CD4-positive, CD25-positive, alpha-beta regulatory T cell (primary cell): Measurements from ENCODE around the gene EZR. TPM values are rescaled to one million over a fixed set of nuclear protein-coding genes. Genes with fewer than 3 reads are reported as not detected.

Source experiments
- ATAC-seq, 2 donors: fragments of 150-1000 bp; cut with Tn5 transposase; one replicate each; pipeline ENCODE4 v1.10.0; 2021; ENCODE audit warnings: low read depth in 2 of 2, moderate number of reproducible peaks in 2 of 2, moderate library complexity in 1 of 2
- DNase-seq, 3 donors: peaks; one replicate each; pipeline versions ENCODE4 v3.0.0 to v3.0.0-alpha.2; 2012 to 2022; ENCODE audit warnings: mixed read lengths in 1 of 3
- H3K27ac ChIP-seq: one replicate; pipeline ENCODE4 v1.7.0; 2013; ENCODE audit warnings: mild to moderate bottlenecking, low read length; ENCODE audit not compliant: insufficient read depth, poor library complexity, severe bottlenecking
- H3K27me3 ChIP-seq: one replicate; pipeline ENCODE4 v1.7.0; 2013; ENCODE audit warnings: low read length; ENCODE audit not compliant: control insufficient read depth, insufficient read depth
- H3K36me3 ChIP-seq: one replicate; pipeline ENCODE4 v1.7.0; 2013; ENCODE audit warnings: mild to moderate bottlenecking, low read length, moderate library complexity; ENCODE audit not compliant: control insufficient read depth, insufficient read depth
- H3K4me1 ChIP-seq: 2 replicates; pipeline ENCODE4 v1.7.0; 2013; ENCODE audit warnings: mild to moderate bottlenecking, low read length; ENCODE audit not compliant: insufficient read depth, control insufficient read depth, poor library complexity, severe bottlenecking
- H3K4me3 ChIP-seq: one replicate; pipeline ENCODE4 v1.7.0; 2013; ENCODE audit warnings: low read depth, mild to moderate bottlenecking, low read length, moderate library complexity
- H3K9me3 ChIP-seq, 2 experiments: 1 replicate in 1 of 2; 2 replicates in 1 of 2; pipeline ENCODE4 v1.7.0; 2013; ENCODE audit warnings: low read length in 2 of 2, mild to moderate bottlenecking in 1 of 2, moderate library complexity in 1 of 2; ENCODE audit not compliant: control insufficient read depth in 2 of 2
- H3K27ac Mint-ChIP-seq, 3 donors: one replicate each; pipeline ENCODE4 v1.8.0; 2020 to 2022; ENCODE audit warnings: mild to moderate bottlenecking in 3 of 3, mixed read lengths in 3 of 3, moderate library complexity in 2 of 3
- H3K27me3 Mint-ChIP-seq: one replicate; pipeline ENCODE4 v1.8.0; 2022; ENCODE audit warnings: mild to moderate bottlenecking, mixed read lengths
- H3K36me3 Mint-ChIP-seq: one replicate; pipeline ENCODE4 v1.8.0; 2020; ENCODE audit warnings: mixed read lengths
- H3K4me1 Mint-ChIP-seq, 4 donors: one replicate each; pipeline ENCODE4 v1.8.0; 2020 to 2022; ENCODE audit warnings: mixed read lengths in 4 of 4, mild to moderate bottlenecking in 1 of 4
- H3K4me3 Mint-ChIP-seq, 4 donors: one replicate each; pipeline ENCODE4 v1.8.0; 2020 to 2022; ENCODE audit warnings: mild to moderate bottlenecking in 4 of 4, mixed read lengths in 4 of 4, moderate library complexity in 3 of 4
- H3K9me3 Mint-ChIP-seq, 7 donors: one replicate each; pipeline ENCODE4 v1.8.0; 2020 to 2022; ENCODE audit warnings: mixed read lengths in 7 of 7, mild to moderate bottlenecking in 3 of 7, moderate library complexity in 2 of 7
- polyA plus RNA-seq, 4 donors: library from polyadenylated mRNA; unstranded; fragments of 300-500 nt; fragmentation: Illumina TruSeq; gene quantifications; one replicate each; pipeline ENCODE4 v1.2.3, GENCODE V29; 2021
- total RNA-seq: library from RNA; stranded (reverse); gene quantifications from one replicate; pipeline ENCODE4 v1.2.3, GENCODE V29; 2022

The EZR gene
- total and polyA plus RNA-seq, 5 donors from 2014 or later, result 310 to 559 (median 396) TPM

- H3K27ac Mint-ChIP-seq, result peak overlapping the region in 2 of 3 donors; percentile 11 to 18
- no peaks in the 10 kb centered on the region for H3K27me3 ChIP-seq
- no peak overlapping the region for H3K4me3 Mint-ChIP-seq
- ATAC-seq (no peak), DNase-seq (no peak)
- H3K36me3 ChIP-seq, result no peaks in the 10 kb centered on the region
- H3K4me3 ChIP-seq, result no peak overlapping the region
- H3K9me3 Mint-ChIP-seq, result no peaks in the 10 kb centered on the region
- peaks cover 4% of the 10 kb centered on the region for H3K27me3 Mint-ChIP-seq
- H3K4me1 ChIP-seq, result peaks cover 5% of the 10 kb centered on the region
- H3K27ac ChIP-seq, result no peak overlapping the region
- H3K9me3 ChIP-seq, result no peaks in the 10 kb centered on the region
- H3K36me3 Mint-ChIP-seq, result no peaks in the 10 kb centered on the region
- peaks cover 3 to 4% (median 4%) of the 10 kb centered on the region in 4 donors for H3K4me1 Mint-ChIP-seq
Observed at GRCh38 chr6:158832026-158832425, 12.9 kb upstream of the EZR start.

- H3K27ac ChIP-seq, result no peak overlapping the region
- H3K4me3 Mint-ChIP-seq, result no peak overlapping the region
- no peaks in the 10 kb centered on the region for H3K9me3 ChIP-seq
- H3K4me3 ChIP-seq, result no peak overlapping the region
- H3K4me1 ChIP-seq, result peaks cover 7% of the 10 kb centered on the region
- no peaks in the 10 kb centered on the region for H3K27me3 ChIP-seq
- H3K27ac Mint-ChIP-seq, result peak overlapping the region in 1 of 3 donors; percentile 51
- H3K36me3 Mint-ChIP-seq, result no peaks in the 10 kb centered on the region
- no peak for DNase-seq
- peaks cover 4 to 8% (median 6%) of the 10 kb centered on the region in 4 donors for H3K4me1 Mint-ChIP-seq
- peaks cover 4% of the 10 kb centered on the region for H3K27me3 Mint-ChIP-seq
- H3K36me3 ChIP-seq, result no peaks in the 10 kb centered on the region
- H3K9me3 Mint-ChIP-seq, result no peaks in the 10 kb centered on the region
- no peak for ATAC-seq
Observed at GRCh38 chr6:158831571-158831970, 12.4 kb upstream of the EZR start.

- Mint-ChIP-seq H3K9me3 (no peaks in the 10 kb centered on the region), H3K36me3 (no peaks in the 10 kb centered on the region), H3K4me3 (no peak overlapping the region), H3K27me3 (peaks cover 4% of the 10 kb centered on the region), H3K27ac (no peak overlapping the region), H3K4me1 (peaks cover 4 to 15% (median 6%) of the 10 kb centered on the region in 4 donors)
- Histone ChIP-seq H3K9me3 (no peaks in the 10 kb centered on the region), H3K27me3 (no peaks in the 10 kb centered on the region), H3K4me1 (peaks cover 7% of the 10 kb centered on the region), H3K4me3 (no peak overlapping the region), H3K36me3 (no peaks in the 10 kb centered on the region), H3K27ac (no peak overlapping the region)
- DNase-seq (no peak), ATAC-seq (no peak)
Observed at GRCh38 chr6:158830736-158831135, 11.6 kb upstream of the EZR start.

- H3K4me1 Mint-ChIP-seq, result peaks cover 4 to 17% (median 11%) of the 10 kb centered on the region in 4 donors
- peaks cover 7% of the 10 kb centered on the region for H3K4me1 ChIP-seq
- peaks cover 0 to 2% (median 0%) of the 10 kb centered on the region in 7 donors for H3K9me3 Mint-ChIP-seq
Observed at GRCh38 chr6:158828807-158829206, 9.6 kb upstream of the EZR start.

GRCh38 chr6:158826819-158827501 is 7.8 kb upstream of the EZR start:
- H3K4me1 ChIP-seq, result peaks cover 7% of the 10 kb centered on the region
- peak in 1 of 2 donors; percentile 21 for ATAC-seq
- peaks cover 4% of the 10 kb centered on the region for H3K27me3 Mint-ChIP-seq
- peaks cover 5 to 21% (median 15%) of the 10 kb centered on the region in 4 donors for H3K4me1 Mint-ChIP-seq
- no peaks in the 10 kb centered on the region for H3K36me3 Mint-ChIP-seq
- no peaks in the 10 kb centered on the region for H3K9me3 ChIP-seq
- H3K36me3 ChIP-seq, result no peaks in the 10 kb centered on the region
- no peak overlapping the region for H3K27ac ChIP-seq
- H3K4me3 ChIP-seq, result no peak overlapping the region
- peak overlapping the region in 2 of 3 donors; percentile 49 to 66 for H3K27ac Mint-ChIP-seq
- H3K27me3 ChIP-seq, result no peaks in the 10 kb centered on the region
- no peak for DNase-seq
- H3K9me3 Mint-ChIP-seq, result peaks cover 0 to 2% (median 0%) of the 10 kb centered on the region in 7 donors
- H3K4me3 Mint-ChIP-seq, result no peak overlapping the region

More at GRCh38 chr6:158828807-158829206, 9.6 kb upstream of the EZR start:
- Histone ChIP-seq H3K9me3 (no peaks in the 10 kb centered on the region), H3K36me3 (no peaks in the 10 kb centered on the region), H3K27ac (no peak overlapping the region), H3K27me3 (no peaks in the 10 kb centered on the region), H3K4me3 (no peak overlapping the region)
- DNase-seq (no peak), ATAC-seq (no peak)
- Mint-ChIP-seq H3K27ac (no peak overlapping the region), H3K4me3 (no peak overlapping the region), H3K36me3 (no peaks in the 10 kb centered on the region), H3K27me3 (peaks cover 4% of the 10 kb centered on the region)

GRCh38 chr6:158825951-158826306 is 6.8 kb upstream of the EZR start:
- H3K27ac Mint-ChIP-seq, result peak overlapping the region in 2 of 3 donors; percentile 64 to 82
- H3K27me3 Mint-ChIP-seq, result no peaks in the 10 kb centered on the region
- no peaks in the 10 kb centered on the region for H3K36me3 Mint-ChIP-seq
- Histone ChIP-seq H3K27ac (no peak overlapping the region), H3K36me3 (no peaks in the 10 kb centered on the region), H3K4me1 (peaks cover 7% of the 10 kb centered on the region), H3K9me3 (no peaks in the 10 kb centered on the region), H3K27me3 (no peaks in the 10 kb centered on the region), H3K4me3 (no peak overlapping the region)
- DNase-seq (no peak), ATAC-seq (no peak)
- peaks cover 5 to 22% (median 17%) of the 10 kb centered on the region in 4 donors for H3K4me1 Mint-ChIP-seq
- peaks cover 0 to 4% (median 0%) of the 10 kb centered on the region in 7 donors for H3K9me3 Mint-ChIP-seq
- H3K4me3 Mint-ChIP-seq, result peak overlapping the region in 1 of 4 donors; percentile 74

- H3K27ac ChIP-seq, result no peak overlapping the region
- no peak overlapping the region for H3K4me3 ChIP-seq
- peaks cover 7% of the 10 kb centered on the region for H3K4me1 ChIP-seq
- no peaks in the 10 kb centered on the region for H3K36me3 ChIP-seq
- no peak for ATAC-seq
- no peaks in the 10 kb centered on the region for H3K36me3 Mint-ChIP-seq
- peak overlapping the region in 2 of 4 donors; percentile 74 to 76 for H3K4me3 Mint-ChIP-seq
- no peak for DNase-seq
- no peaks in the 10 kb centered on the region for H3K27me3 ChIP-seq
- peak overlapping the region in 2 of 3 donors; percentile 25 to 64 for H3K27ac Mint-ChIP-seq
- H3K27me3 Mint-ChIP-seq, result no peaks in the 10 kb centered on the region
- H3K9me3 Mint-ChIP-seq, result peaks cover 0 to 4% (median 0%) of the 10 kb centered on the region in 7 donors
- peaks cover 6 to 23% (median 17%) of the 10 kb centered on the region in 4 donors for H3K4me1 Mint-ChIP-seq
- no peaks in the 10 kb centered on the region for H3K9me3 ChIP-seq
Observed at GRCh38 chr6:158825038-158825950, 6.1 kb upstream of the EZR start.
